GM12865 (cell line): ENCODE results near the gene MSX2.
"Not testable (repeated sequence)": the region's sequence is repeated elsewhere in the genome, so short reads cannot be mapped to it uniquely, and the experiment has no call there.

Experiments
- DNase-seq: peaks from one replicate; pipeline ENCODE4 v3.0.0; 2010; ENCODE audit warnings: low read depth
- H3K4me3 ChIP-seq: 2 replicates; pipeline ENCODE4 v1.5.1; 2011; ENCODE audit warnings: mild to moderate bottlenecking, low read depth, low read length, control low read depth
- CTCF ChIP-seq: IDR thresholded peaks from 2 replicates; pipeline ENCODE4 v1.5.1; 2011; ENCODE audit warnings: low read length, control low read depth, low read depth, inconsistent platforms; ENCODE audit not compliant: insufficient read depth; ENCODE audit errors: missing control alignments

The MSX2 gene

GRCh38 chr5:174760721-174761120 is 36.3 kb downstream of the MSX2 start:
- no peak for DNase-seq
- TF ChIP-seq CTCF, result no peak
- H3K4me3 ChIP-seq, result no peak overlapping the region

- not testable (repeated sequence) for H3K4me3 ChIP-seq, DNase-seq
Measured at GRCh38 chr5:174761341-174761740, 37.0 kb downstream of the MSX2 start.

GRCh38 chr5:174764309-174764708 is 39.9 kb downstream of the MSX2 start:
- DNase-seq, result no peak

GRCh38 chr5:174765540-174765939 is 41.2 kb downstream of the MSX2 start:
- DNase-seq, result no peak
- no peak overlapping the region for H3K4me3 ChIP-seq
- TF ChIP-seq CTCF, result no peak

More at GRCh38 chr5:174764309-174764708, 39.9 kb downstream of the MSX2 start:
- H3K4me3 ChIP-seq, result no peak overlapping the region
- TF ChIP-seq CTCF, result no peak

- DNase-seq, result no peak
- H3K4me3 ChIP-seq, result no peak overlapping the region
- TF ChIP-seq CTCF, result no peak
Measured at GRCh38 chr5:174767670-174768069, 43.3 kb downstream of the MSX2 start.

- TF ChIP-seq CTCF, result no peak
- DNase-seq, result no peak
- no peak overlapping the region for H3K4me3 ChIP-seq
Measured at GRCh38 chr5:174769005-174769404, 44.6 kb downstream of the MSX2 start.

GRCh38 chr5:174773371-174773770 is 49.0 kb downstream of the MSX2 start:
- TF ChIP-seq CTCF, result no peak
- no peak overlapping the region for H3K4me3 ChIP-seq

More at GRCh38 chr5:174773371-174773770, 49.0 kb downstream of the MSX2 start:
- no peak for DNase-seq
